Activated CD8-positive, alpha-beta T cell treated with anti-CD3 and anti-CD28 coated beads, Interleukin-2, amount 10 ng/mL, durations not matched to agents 7 days and 5 days (primary cell): ENCODE measurements around the gene COX7A1. TPM values are rescaled to one million over a fixed set of nuclear protein-coding genes. Genes with fewer than 3 reads are reported as not detected.
A peak's percentile ranks its signal among the peaks of the same experiment; 100 is the strongest.
"Not testable (repeated sequence)": the region's sequence is repeated elsewhere in the genome, so short reads cannot be mapped to it uniquely, and the experiment has no call there.

Experiments used
- ATAC-seq: fragments of 150-1000 bp; cut with Tn5 transposase; one replicate; pipeline ENCODE4 v1.10.0; 2021; ENCODE audit warnings: moderate library complexity
- CTCF ChIA-PET: fragments of 350-600 bp; sonication (Branson Sonifier 250); formaldehyde crosslinking; loops from one replicate; lab custom pipeline; 2021; ENCODE audit warnings: antibody characterized with exemption; lab: Charles Lee
- POLR2A ChIA-PET: fragments of 350-600 bp; sonication (Branson Sonifier 250); formaldehyde crosslinking; loops from one replicate; lab custom pipeline; 2021; ENCODE audit warnings: antibody characterized with exemption; lab: Charles Lee
- DNase-seq: peaks from one replicate; pipeline ENCODE4 v3.0.0-alpha.2; 2020
- H3K27ac Mint-ChIP-seq: one replicate; pipeline ENCODE4 v1.8.0; 2021; ENCODE audit warnings: mild to moderate bottlenecking, mixed read lengths
- H3K27me3 Mint-ChIP-seq: one replicate; pipeline ENCODE4 v1.8.0; 2021; ENCODE audit warnings: low read depth, mixed read lengths
- H3K36me3 Mint-ChIP-seq: one replicate; pipeline ENCODE4 v1.8.0; 2021; ENCODE audit warnings: low read depth, mixed read lengths
- H3K4me1 Mint-ChIP-seq: one replicate; pipeline ENCODE4 v1.8.0; 2021; ENCODE audit warnings: low read depth, mixed read lengths
- H3K4me3 Mint-ChIP-seq: one replicate; pipeline ENCODE4 v1.8.0; 2021; ENCODE audit warnings: mild to moderate bottlenecking, mixed read lengths
- H3K9me3 Mint-ChIP-seq: one replicate; pipeline ENCODE4 v1.8.0; 2022; ENCODE audit warnings: mixed read lengths; ENCODE audit not compliant: insufficient read depth
- total RNA-seq, 2 experiments: library from RNA; stranded (reverse); gene quantifications; one replicate each; pipeline ENCODE4 v1.2.3, GENCODE V29; 2021

Gene COX7A1
- total RNA-seq, 2 experiments from 2014 or later: not detected

- Mint-ChIP-seq H3K4me1 (peaks cover 29% of the 10 kb centered on the region), H3K36me3 (peaks cover 39% of the 10 kb centered on the region), H3K27ac (peak overlapping the region; percentile 98), H3K4me3 (peak overlapping the region; percentile 96), H3K9me3 (no peaks in the 10 kb centered on the region), H3K27me3 (no peaks in the 10 kb centered on the region)
- DNase-seq (peak; percentile 92), ATAC-seq (peak; percentile 72)
- ChIA-PET CTCF (no interaction called here), POLR2A (interaction anchor here (1.6 to 1.7 kb wide), 2 partner anchors 13 to 26 kb away, joined by 5 to 8 read pairs; partner anchors contain the start of genes POLR2I and TBCB)
These were observed 11.0 kb downstream of the COX7A1 start for GRCh38 chr19:36141039-36141927.

- POLR2A ChIA-PET: interaction anchor here (1.0 to 1.7 kb wide), 5 partner anchors 10 to 126 kb away, joined by 3 to 9 read pairs (median 5); partner anchors contain the start of genes ALKBH6, POLR2I and TBCB
- ATAC-seq: peak; percentile 26
- peak; percentile 69 for DNase-seq
These were observed 11.8 kb downstream of the COX7A1 start for GRCh38 chr19:36140304-36141038.

GRCh38 chr19:36139473-36140303 is 12.6 kb downstream of the COX7A1 start, which contains the start of gene CAPNS1:
TSS of gene CAPNS1 (plus strand) at chr19:36140066. CDS start at chr19:36141012, 946 bp downstream.
- Mint-ChIP-seq H3K9me3 (no peaks in the 10 kb centered on the region), H3K27me3 (peaks cover 4% of the 10 kb centered on the region), H3K4me3 (peak within 1 kb of the TSS; percentile 96), H3K4me1 (peaks cover 32% of the 10 kb centered on the region), H3K36me3 (peaks cover 28% of the 10 kb centered on the region), H3K27ac (peak within 1 kb of the TSS; percentile 98)
- POLR2A ChIA-PET: interaction anchor here (0.6 to 1.7 kb wide), 6 partner anchors 9 to 209 kb away, joined by 3 to 9 read pairs (median 4); partner anchors contain the start of genes ALKBH6, POLR2I and TBCB
- CTCF ChIA-PET: interaction anchor here (1.0 to 1.6 kb wide), 3 partner anchors 12 to 30 kb away, joined by 3 to 9 read pairs (median 4); no protein-coding TSS in a partner anchor
- DNase-seq (peak; percentile 95), ATAC-seq (peak; percentile 79)

More at GRCh38 chr19:36140304-36141038, 11.8 kb downstream of the COX7A1 start:
- Mint-ChIP-seq H3K4me3 (peak overlapping the region; percentile 96), H3K36me3 (peaks cover 31% of the 10 kb centered on the region), H3K27ac (peak overlapping the region; percentile 98), H3K4me1 (peaks cover 29% of the 10 kb centered on the region), H3K9me3 (no peaks in the 10 kb centered on the region), H3K27me3 (no peaks in the 10 kb centered on the region)
- CTCF ChIA-PET: interaction anchor here (1.0 to 1.6 kb wide), 2 partner anchors 13 to 28 kb away, joined by 3 to 9 read pairs; no protein-coding TSS in a partner anchor

- CTCF ChIA-PET: interaction anchor here (1.0 to 3.5 kb wide), 4 partner anchors 11 to 31 kb away, joined by 3 to 19 read pairs (median 6); no protein-coding TSS in a partner anchor
- peak overlapping the region; percentile 96 for H3K4me3 Mint-ChIP-seq
- H3K9me3 Mint-ChIP-seq: no peaks in the 10 kb centered on the region
- DNase-seq (no peak), ATAC-seq (no peak)
- H3K27me3 Mint-ChIP-seq: peaks cover 4% of the 10 kb centered on the region
- H3K4me1 Mint-ChIP-seq: peaks cover 32% of the 10 kb centered on the region
- H3K36me3 Mint-ChIP-seq: peaks cover 25% of the 10 kb centered on the region
- POLR2A ChIA-PET: interaction anchor here (0.6 to 1.7 kb wide), 5 partner anchors 8 to 208 kb away, joined by 3 to 9 read pairs (median 5); partner anchors contain the start of genes ALKBH6, POLR2I and TBCB
- peak overlapping the region; percentile 98 for H3K27ac Mint-ChIP-seq
These were observed 13.2 kb downstream of the COX7A1 start for GRCh38 chr19:36139120-36139472.

GRCh38 chr19:36136964-36137686 is 15.1 kb downstream of the COX7A1 start:
- ATAC-seq (no peak), DNase-seq (no peak)
- no peak overlapping the region for H3K4me3 Mint-ChIP-seq
- ChIA-PET POLR2A (interaction anchor here (1.2 kb wide), 1 partner anchor 9 kb away, joined by 5 read pairs; no protein-coding TSS in a partner anchor), CTCF (interaction anchor here (2.4 to 3.5 kb wide), 2 partner anchors 9 to 33 kb away, joined by 6 to 19 read pairs; no protein-coding TSS in a partner anchor)
- no peak overlapping the region for H3K27ac Mint-ChIP-seq
- peaks cover 39% of the 10 kb centered on the region for H3K4me1 Mint-ChIP-seq
- H3K27me3 Mint-ChIP-seq: peaks cover 4% of the 10 kb centered on the region
- H3K36me3 Mint-ChIP-seq: peaks cover 14% of the 10 kb centered on the region
- H3K9me3 Mint-ChIP-seq: no peaks in the 10 kb centered on the region

GRCh38 chr19:36134867-36135266 is 17.4 kb downstream of the COX7A1 start:
- POLR2A ChIA-PET, H3K4me3 Mint-ChIP-seq, H3K36me3 Mint-ChIP-seq, CTCF ChIA-PET, H3K27ac Mint-ChIP-seq, H3K27me3 Mint-ChIP-seq, H3K9me3 Mint-ChIP-seq, DNase-seq, ATAC-seq: not testable (repeated sequence)
- peaks cover 37% of the 10 kb centered on the region for H3K4me1 Mint-ChIP-seq

- H3K27ac Mint-ChIP-seq: not testable (repeated sequence)
- POLR2A ChIA-PET: interaction anchor here (0.6 to 2.1 kb wide), 2 partner anchors 9 to 1279 kb away, joined by 3 to 9 read pairs; partner anchors contain the start of gene CAPNS1
These were observed 21.0 kb downstream of the COX7A1 start for GRCh38 chr19:36131221-36131620.

GRCh38 chr19:36128392-36128736 is 23.9 kb downstream of the COX7A1 start:
- ChIA-PET CTCF (interaction anchor here (0.6 to 4.2 kb wide), 31 partner anchors 9 to 1089 kb away, joined by 3 to 77 read pairs (median 3); partner anchors contain the start of genes CAPNS1, POLR2I, TBCB and ZNF146), POLR2A (interaction anchor here (1.0 to 1.9 kb wide), 7 partner anchors 9 to 361 kb away, joined by 3 to 7 read pairs (median 5); partner anchors contain the start of genes CAPNS1, TBCB and ZNF566)
- no peaks in the 10 kb centered on the region for H3K27me3 Mint-ChIP-seq
- DNase-seq (no peak), ATAC-seq (peak; percentile 1)
- H3K36me3 Mint-ChIP-seq: peaks cover 14% of the 10 kb centered on the region
- H3K27ac Mint-ChIP-seq: peak overlapping the region; percentile 94
- no peaks in the 10 kb centered on the region for H3K9me3 Mint-ChIP-seq
- peaks cover 37% of the 10 kb centered on the region for H3K4me1 Mint-ChIP-seq
- H3K4me3 Mint-ChIP-seq: peak overlapping the region; percentile 87

More at GRCh38 chr19:36131221-36131620, 21.0 kb downstream of the COX7A1 start:
- CTCF ChIA-PET: interaction anchor here (1.1 to 1.5 kb wide), 2 partner anchors 39 to 40 kb away, joined by 3 read pairs; no protein-coding TSS in a partner anchor
- not testable (repeated sequence) for H3K36me3 Mint-ChIP-seq, H3K9me3 Mint-ChIP-seq, H3K27me3 Mint-ChIP-seq, ATAC-seq, H3K4me3 Mint-ChIP-seq, DNase-seq
- peaks cover 41% of the 10 kb centered on the region for H3K4me1 Mint-ChIP-seq

GRCh38 chr19:36125557-36125956 is 26.7 kb downstream of the COX7A1 start:
- DNase-seq (no peak), ATAC-seq (no peak)
- POLR2A ChIA-PET: interaction anchor here (0.5 to 1.1 kb wide), 2 partner anchors 11 to 14 kb away, joined by 3 read pairs; partner anchors contain the start of genes CAPNS1, POLR2I and TBCB
- no peak overlapping the region for H3K4me3 Mint-ChIP-seq
- CTCF ChIA-PET: no interaction called here
- peak overlapping the region; percentile 48 for H3K27ac Mint-ChIP-seq
- peaks cover 27% of the 10 kb centered on the region for H3K36me3 Mint-ChIP-seq
- H3K9me3 Mint-ChIP-seq: no peaks in the 10 kb centered on the region
- H3K4me1 Mint-ChIP-seq: peaks cover 18% of the 10 kb centered on the region
- H3K27me3 Mint-ChIP-seq: no peaks in the 10 kb centered on the region
